SK-N-SH treated with all-trans-retinoic acid at 6 μM for 48 hours (cell line): ENCODE data around the gene SOX6.

Experiments
- ATAC-seq: fragments of 200-7000 bp; cut with Tn5 transposase; 3 replicates; pipeline ENCODE4 v1.9.1; 2020; ENCODE audit warnings: mild to moderate bottlenecking, moderate library complexity
- ARNTL ChIP-seq: fragments of 450-650 bp; formaldehyde crosslinking; IDR thresholded peaks from 2 replicates; pipeline ENCODE4 v1.5.0; 2020; ENCODE audit warnings: low read depth, mild to moderate bottlenecking, moderate library complexity, borderline replicate concordance
- BACH2 ChIP-seq: fragments of 250-450 bp; sonication (Bioruptor Pico); IDR thresholded peaks from 2 replicates; pipeline ENCODE4 v1.9.0; 2021; ENCODE audit warnings: mild to moderate bottlenecking, borderline replicate concordance
- ESRRG ChIP-seq: fragments of 250-450 bp; sonication (Bioruptor Pico); IDR thresholded peaks from 2 replicates; pipeline ENCODE4 v1.6.1; 2021; ENCODE audit warnings: mild to moderate bottlenecking
- GLIS3 ChIP-seq: fragments of 250-450 bp; sonication (Bioruptor Pico); IDR thresholded peaks from 2 replicates; pipeline ENCODE4 v1.5.0; 2020; ENCODE audit warnings: mild to moderate bottlenecking, moderate library complexity
- ISL1 ChIP-seq: fragments of 250-450 bp; sonication (Bioruptor Pico); IDR thresholded peaks from 2 replicates; pipeline ENCODE4 v2.1.2; 2022; ENCODE audit warnings: mild to moderate bottlenecking, moderate library complexity
- OSR1 ChIP-seq: fragments of 250-450 bp; sonication (Bioruptor Pico); IDR thresholded peaks from 2 replicates; pipeline ENCODE4 v1.8.0; 2022; ENCODE audit warnings: moderate library complexity, mild to moderate bottlenecking, inconsistent platforms
- PPARA ChIP-seq: fragments of 250-450 bp; sonication (Bioruptor Pico); IDR thresholded peaks from 2 replicates; pipeline ENCODE4 v1.5.0; 2020; ENCODE audit warnings: mild to moderate bottlenecking, borderline replicate concordance
- RARB ChIP-seq: fragments of 250-450 bp; sonication (Bioruptor Pico); IDR thresholded peaks from 2 replicates; pipeline ENCODE4 v1.8.0; 2021; ENCODE audit warnings: mild to moderate bottlenecking, moderate library complexity
- SNAI2 ChIP-seq: fragments of 250-450 bp; sonication (Bioruptor Pico); IDR thresholded peaks from 2 replicates; pipeline ENCODE4 v1.5.0; 2020; ENCODE audit warnings: mild to moderate bottlenecking, moderate library complexity
- TCF4 ChIP-seq: fragments of 250-450 bp; sonication (Bioruptor Pico); IDR thresholded peaks from 2 replicates; pipeline ENCODE4 v1.8.0; 2021; ENCODE audit warnings: mild to moderate bottlenecking, moderate library complexity, borderline replicate concordance
- ZC3H10 ChIP-seq: fragments of 250-450 bp; sonication (Bioruptor Pico); IDR thresholded peaks from 2 replicates; pipeline ENCODE4 v1.5.1; 2021; ENCODE audit warnings: mild to moderate bottlenecking, moderate library complexity
- ZFP3 ChIP-seq: fragments of 250-450 bp; sonication (Bioruptor Pico); IDR thresholded peaks from 2 replicates; pipeline ENCODE4 v1.5.0; 2020; ENCODE audit warnings: mild to moderate bottlenecking, moderate library complexity
- ZFP30 ChIP-seq: fragments of 450-650 bp; formaldehyde crosslinking; IDR thresholded peaks from 2 replicates; pipeline ENCODE4 v1.5.0; 2022; ENCODE audit warnings: mild to moderate bottlenecking, moderate library complexity
- ZNF565 ChIP-seq: fragments of 450-650 bp; formaldehyde crosslinking; conservative IDR thresholded peaks from 2 replicates; pipeline ENCODE4 v1.5.0; 2020; ENCODE audit warnings: low read depth, mild to moderate bottlenecking, moderate library complexity
- ZNF70 ChIP-seq: fragments of 450-650 bp; formaldehyde crosslinking; IDR thresholded peaks from 2 replicates; pipeline ENCODE4 v1.5.0; 2020; ENCODE audit warnings: mild to moderate bottlenecking, moderate library complexity
- ZNF8 ChIP-seq: fragments of 450-650 bp; formaldehyde crosslinking; IDR thresholded peaks from 2 replicates; pipeline ENCODE4 v1.5.0; 2020; ENCODE audit warnings: mild to moderate bottlenecking, moderate library complexity
- TF ChIP-seq, protein P1 (sequence below): fragments of 250-450 bp; sonication (Bioruptor Pico); IDR thresholded peaks from 2 replicates; pipeline ENCODE4 v1.8.0; 2021; ENCODE audit warnings: low read depth, mild to moderate bottlenecking, moderate library complexity, borderline replicate concordance
- TF ChIP-seq, protein P2 (sequence below): fragments of 250-450 bp; sonication (Bioruptor Pico); IDR thresholded peaks from 2 replicates; pipeline ENCODE4 v1.5.0; 2020; ENCODE audit warnings: mild to moderate bottlenecking, moderate library complexity
- TF ChIP-seq, protein P3 (sequence below): fragments of 250-450 bp; sonication (Bioruptor Pico); IDR thresholded peaks from 2 replicates; pipeline ENCODE4 v1.5.1; 2020; ENCODE audit warnings: low read depth, mild to moderate bottlenecking, moderate library complexity
- TF ChIP-seq, protein P4 (sequence below): fragments of 250-450 bp; sonication (Bioruptor Pico); IDR thresholded peaks from 2 replicates; pipeline ENCODE4 v1.8.0; 2020; ENCODE audit warnings: mild to moderate bottlenecking, moderate library complexity, borderline replicate concordance
- TF ChIP-seq, protein P5 (sequence below): fragments of 250-450 bp; sonication (Bioruptor Pico); IDR thresholded peaks from 2 replicates; pipeline ENCODE4 v1.5.1; 2021; ENCODE audit warnings: mild to moderate bottlenecking, moderate library complexity

SOX6 gene

DNA sequence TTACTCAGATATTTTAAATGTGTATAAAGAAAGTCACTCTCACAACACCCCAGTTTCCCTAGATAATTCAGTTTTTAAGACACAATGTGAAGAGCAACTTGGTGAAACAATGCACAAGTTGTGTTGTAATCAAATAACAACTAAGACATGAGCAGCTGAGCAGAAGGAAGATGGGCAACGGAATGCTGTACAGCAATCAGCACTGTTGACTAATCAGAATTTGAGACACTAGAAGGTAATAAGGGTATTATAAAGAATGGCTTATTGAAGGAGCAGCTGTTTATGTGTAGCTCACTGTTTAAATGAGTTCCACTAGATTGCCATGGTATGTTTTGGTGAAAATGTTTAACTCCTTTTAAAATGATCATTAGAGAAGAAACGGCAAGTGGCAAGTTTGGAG, 60.1 kb downstream of the SOX6 start (continued):
- TF ChIP-seq, protein P1, sequence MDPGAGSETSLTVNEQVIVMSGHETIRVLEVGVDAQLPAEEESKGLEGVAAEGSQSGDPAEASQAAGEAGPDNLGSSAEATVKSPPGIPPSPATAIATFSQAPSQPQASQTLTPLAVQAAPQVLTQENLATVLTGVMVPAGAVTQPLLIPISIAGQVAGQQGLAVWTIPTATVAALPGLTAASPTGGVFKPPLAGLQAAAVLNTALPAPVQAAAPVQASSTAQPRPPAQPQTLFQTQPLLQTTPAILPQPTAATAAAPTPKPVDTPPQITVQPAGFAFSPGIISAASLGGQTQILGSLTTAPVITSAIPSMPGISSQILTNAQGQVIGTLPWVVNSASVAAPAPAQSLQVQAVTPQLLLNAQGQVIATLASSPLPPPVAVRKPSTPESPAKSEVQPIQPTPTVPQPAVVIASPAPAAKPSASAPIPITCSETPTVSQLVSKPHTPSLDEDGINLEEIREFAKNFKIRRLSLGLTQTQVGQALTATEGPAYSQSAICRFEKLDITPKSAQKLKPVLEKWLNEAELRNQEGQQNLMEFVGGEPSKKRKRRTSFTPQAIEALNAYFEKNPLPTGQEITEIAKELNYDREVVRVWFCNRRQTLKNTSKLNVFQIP (CRISPR knock-in tag), result no peak
- TF ChIP-seq ZNF70 (CRISPR knock-in tag), result no peak
- TF ChIP-seq TCF4 (CRISPR knock-in tag), result no peak
- TF ChIP-seq, protein P2, sequence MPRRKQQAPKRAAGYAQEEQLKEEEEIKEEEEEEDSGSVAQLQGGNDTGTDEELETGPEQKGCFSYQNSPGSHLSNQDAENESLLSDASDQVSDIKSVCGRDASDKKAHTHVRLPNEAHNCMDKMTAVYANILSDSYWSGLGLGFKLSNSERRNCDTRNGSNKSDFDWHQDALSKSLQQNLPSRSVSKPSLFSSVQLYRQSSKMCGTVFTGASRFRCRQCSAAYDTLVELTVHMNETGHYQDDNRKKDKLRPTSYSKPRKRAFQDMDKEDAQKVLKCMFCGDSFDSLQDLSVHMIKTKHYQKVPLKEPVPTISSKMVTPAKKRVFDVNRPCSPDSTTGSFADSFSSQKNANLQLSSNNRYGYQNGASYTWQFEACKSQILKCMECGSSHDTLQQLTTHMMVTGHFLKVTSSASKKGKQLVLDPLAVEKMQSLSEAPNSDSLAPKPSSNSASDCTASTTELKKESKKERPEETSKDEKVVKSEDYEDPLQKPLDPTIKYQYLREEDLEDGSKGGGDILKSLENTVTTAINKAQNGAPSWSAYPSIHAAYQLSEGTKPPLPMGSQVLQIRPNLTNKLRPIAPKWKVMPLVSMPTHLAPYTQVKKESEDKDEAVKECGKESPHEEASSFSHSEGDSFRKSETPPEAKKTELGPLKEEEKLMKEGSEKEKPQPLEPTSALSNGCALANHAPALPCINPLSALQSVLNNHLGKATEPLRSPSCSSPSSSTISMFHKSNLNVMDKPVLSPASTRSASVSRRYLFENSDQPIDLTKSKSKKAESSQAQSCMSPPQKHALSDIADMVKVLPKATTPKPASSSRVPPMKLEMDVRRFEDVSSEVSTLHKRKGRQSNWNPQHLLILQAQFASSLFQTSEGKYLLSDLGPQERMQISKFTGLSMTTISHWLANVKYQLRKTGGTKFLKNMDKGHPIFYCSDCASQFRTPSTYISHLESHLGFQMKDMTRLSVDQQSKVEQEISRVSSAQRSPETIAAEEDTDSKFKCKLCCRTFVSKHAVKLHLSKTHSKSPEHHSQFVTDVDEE (CRISPR knock-in tag), result no peak
- no peak for TF ChIP-seq GLIS3 (CRISPR knock-in tag)
- no peak for TF ChIP-seq OSR1 (CRISPR knock-in tag)
- TF ChIP-seq ISL1 (CRISPR knock-in tag), result no peak
- no peak for TF ChIP-seq ZNF565
- TF ChIP-seq ARNTL (CRISPR knock-in tag), result no peak
- no peak for TF ChIP-seq ZNF8 (CRISPR knock-in tag)
- no peak for TF ChIP-seq ZFP30 (CRISPR knock-in tag)

DNA sequence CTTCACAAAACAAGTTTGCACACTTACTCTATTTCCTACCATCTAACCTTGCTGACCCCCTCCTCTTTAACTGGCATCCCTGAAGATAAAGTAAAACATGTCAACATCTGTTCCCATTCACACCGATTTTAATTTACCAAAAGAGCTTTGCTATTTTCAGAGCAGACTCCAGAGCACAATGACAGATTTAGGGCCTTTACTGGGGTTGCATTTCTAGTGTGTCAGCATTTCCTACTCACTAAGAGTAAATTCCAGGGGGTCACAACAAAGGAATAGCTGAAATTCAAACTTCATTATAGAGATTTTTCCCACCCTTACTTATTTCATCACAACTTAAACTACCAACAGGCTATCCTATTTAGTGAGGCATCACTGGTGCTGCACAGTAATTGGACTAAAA, 60.8 kb downstream of the SOX6 start:
- TF ChIP-seq, protein P3, sequence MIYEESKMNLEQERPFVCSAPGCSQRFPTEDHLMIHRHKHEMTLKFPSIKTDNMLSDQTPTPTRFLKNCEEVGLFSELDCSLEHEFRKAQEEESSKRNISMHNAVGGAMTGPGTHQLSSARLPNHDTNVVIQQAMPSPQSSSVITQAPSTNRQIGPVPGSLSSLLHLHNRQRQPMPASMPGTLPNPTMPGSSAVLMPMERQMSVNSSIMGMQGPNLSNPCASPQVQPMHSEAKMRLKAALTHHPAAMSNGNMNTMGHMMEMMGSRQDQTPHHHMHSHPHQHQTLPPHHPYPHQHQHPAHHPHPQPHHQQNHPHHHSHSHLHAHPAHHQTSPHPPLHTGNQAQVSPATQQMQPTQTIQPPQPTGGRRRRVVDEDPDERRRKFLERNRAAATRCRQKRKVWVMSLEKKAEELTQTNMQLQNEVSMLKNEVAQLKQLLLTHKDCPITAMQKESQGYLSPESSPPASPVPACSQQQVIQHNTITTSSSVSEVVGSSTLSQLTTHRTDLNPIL (CRISPR knock-in tag), result no peak
- no peak for TF ChIP-seq TCF4 (CRISPR knock-in tag)
- no peak for TF ChIP-seq SNAI2 (CRISPR knock-in tag)
- no peak for TF ChIP-seq ZNF565
- TF ChIP-seq BACH2 (CRISPR knock-in tag), result no peak
- no peak for TF ChIP-seq ZFP30 (CRISPR knock-in tag)
- TF ChIP-seq, protein P1 (CRISPR knock-in tag), result no peak
- no peak for ATAC-seq

DNA sequence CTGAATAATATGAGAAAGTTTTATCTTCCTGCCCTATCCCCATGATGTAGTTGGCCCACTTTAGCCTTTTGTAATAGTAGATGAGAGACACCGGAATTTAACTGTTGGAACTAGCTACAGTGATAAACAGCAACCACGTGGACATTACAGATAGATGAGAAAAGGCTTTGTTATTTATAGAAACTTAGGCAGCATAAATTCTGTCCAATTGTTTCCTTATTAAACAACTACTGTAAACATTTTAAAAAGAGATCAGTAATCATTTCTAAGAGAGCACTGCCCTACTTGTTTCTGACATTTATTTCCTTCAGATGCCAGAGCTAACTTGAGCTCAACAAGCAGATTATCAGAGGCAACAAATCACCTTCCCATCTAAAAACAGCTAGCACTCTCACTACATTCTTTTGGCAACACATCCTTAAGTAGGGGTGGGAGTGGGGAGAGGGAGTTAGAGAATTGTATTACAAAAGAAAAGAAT, 63.1 kb downstream of the SOX6 start:
- ATAC-seq, result peak; percentile 71
- TF ChIP-seq ZFP30 (CRISPR knock-in tag), result no peak

DNA sequence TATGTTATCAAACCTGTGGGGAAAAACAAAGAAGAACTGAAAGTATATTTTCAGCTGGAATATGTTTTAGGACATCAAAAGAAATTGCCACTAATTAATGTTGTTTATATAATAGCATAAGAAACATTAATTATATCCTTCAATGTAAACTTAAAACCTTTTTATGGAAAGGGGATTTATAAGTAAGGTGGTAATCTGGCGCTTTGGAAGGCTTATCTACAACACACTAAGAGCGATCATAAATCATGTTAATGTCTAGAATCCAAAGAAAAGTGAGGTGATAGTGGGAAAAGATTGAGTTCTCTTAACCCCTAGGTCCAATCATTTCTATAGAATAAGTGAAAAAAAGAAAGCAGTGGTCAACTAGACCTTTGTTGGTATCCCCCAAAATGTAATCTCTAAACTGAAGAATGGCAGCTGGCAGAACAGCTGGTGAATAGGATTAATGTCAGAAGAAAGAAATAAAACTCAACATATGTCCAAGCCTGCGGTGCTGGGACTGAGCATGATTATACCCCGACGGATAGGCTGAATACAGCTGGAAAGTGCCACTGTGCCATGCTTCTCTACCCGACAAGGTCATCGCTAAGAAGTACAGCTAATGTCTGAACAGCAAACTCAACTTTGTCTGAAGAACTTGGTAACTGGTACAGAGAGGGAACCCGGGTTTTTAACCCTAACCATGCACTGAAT, 64.0 kb downstream of the SOX6 start:
- no peak for ATAC-seq
- TF ChIP-seq PPARA (CRISPR knock-in tag) (no peak), ESRRG (no peak), ZC3H10 (CRISPR knock-in tag) (no peak), ZFP30 (CRISPR knock-in tag) (no peak), ZNF70 (CRISPR knock-in tag) (no peak), ZFP3 (no peak), BACH2 (CRISPR knock-in tag) (no peak), ARNTL (CRISPR knock-in tag) (no peak), OSR1 (CRISPR knock-in tag) (no peak), ISL1 (CRISPR knock-in tag) (no peak), TCF4 (CRISPR knock-in tag) (no peak), ZNF565 (no peak), RARB (no peak), GLIS3 (CRISPR knock-in tag) (no peak), SNAI2 (CRISPR knock-in tag) (no peak)
- TF ChIP-seq, protein P4, sequence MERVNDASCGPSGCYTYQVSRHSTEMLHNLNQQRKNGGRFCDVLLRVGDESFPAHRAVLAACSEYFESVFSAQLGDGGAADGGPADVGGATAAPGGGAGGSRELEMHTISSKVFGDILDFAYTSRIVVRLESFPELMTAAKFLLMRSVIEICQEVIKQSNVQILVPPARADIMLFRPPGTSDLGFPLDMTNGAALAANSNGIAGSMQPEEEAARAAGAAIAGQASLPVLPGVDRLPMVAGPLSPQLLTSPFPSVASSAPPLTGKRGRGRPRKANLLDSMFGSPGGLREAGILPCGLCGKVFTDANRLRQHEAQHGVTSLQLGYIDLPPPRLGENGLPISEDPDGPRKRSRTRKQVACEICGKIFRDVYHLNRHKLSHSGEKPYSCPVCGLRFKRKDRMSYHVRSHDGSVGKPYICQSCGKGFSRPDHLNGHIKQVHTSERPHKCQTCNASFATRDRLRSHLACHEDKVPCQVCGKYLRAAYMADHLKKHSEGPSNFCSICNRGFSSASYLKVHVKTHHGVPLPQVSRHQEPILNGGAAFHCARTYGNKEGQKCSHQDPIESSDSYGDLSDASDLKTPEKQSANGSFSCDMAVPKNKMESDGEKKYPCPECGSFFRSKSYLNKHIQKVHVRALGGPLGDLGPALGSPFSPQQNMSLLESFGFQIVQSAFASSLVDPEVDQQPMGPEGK, result no peak
- TF ChIP-seq, protein P5, sequence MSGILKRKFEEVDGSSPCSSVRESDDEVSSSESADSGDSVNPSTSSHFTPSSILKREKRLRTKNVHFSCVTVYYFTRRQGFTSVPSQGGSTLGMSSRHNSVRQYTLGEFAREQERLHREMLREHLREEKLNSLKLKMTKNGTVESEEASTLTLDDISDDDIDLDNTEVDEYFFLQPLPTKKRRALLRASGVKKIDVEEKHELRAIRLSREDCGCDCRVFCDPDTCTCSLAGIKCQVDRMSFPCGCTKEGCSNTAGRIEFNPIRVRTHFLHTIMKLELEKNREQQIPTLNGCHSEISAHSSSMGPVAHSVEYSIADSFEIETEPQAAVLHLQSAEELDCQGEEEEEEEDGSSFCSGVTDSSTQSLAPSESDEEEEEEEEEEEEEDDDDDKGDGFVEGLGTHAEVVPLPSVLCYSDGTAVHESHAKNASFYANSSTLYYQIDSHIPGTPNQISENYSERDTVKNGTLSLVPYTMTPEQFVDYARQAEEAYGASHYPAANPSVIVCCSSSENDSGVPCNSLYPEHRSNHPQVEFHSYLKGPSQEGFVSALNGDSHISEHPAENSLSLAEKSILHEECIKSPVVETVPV (CRISPR knock-in tag), result no peak
